Measurements from ENCODE around the gene MANF. TPM values are rescaled to one million over a fixed set of nuclear protein-coding genes. Genes with fewer than 3 reads are reported as not detected.

MANF gene
- total RNA-seq, 1 donor from 2014 or later: 130 TPM

DNA sequence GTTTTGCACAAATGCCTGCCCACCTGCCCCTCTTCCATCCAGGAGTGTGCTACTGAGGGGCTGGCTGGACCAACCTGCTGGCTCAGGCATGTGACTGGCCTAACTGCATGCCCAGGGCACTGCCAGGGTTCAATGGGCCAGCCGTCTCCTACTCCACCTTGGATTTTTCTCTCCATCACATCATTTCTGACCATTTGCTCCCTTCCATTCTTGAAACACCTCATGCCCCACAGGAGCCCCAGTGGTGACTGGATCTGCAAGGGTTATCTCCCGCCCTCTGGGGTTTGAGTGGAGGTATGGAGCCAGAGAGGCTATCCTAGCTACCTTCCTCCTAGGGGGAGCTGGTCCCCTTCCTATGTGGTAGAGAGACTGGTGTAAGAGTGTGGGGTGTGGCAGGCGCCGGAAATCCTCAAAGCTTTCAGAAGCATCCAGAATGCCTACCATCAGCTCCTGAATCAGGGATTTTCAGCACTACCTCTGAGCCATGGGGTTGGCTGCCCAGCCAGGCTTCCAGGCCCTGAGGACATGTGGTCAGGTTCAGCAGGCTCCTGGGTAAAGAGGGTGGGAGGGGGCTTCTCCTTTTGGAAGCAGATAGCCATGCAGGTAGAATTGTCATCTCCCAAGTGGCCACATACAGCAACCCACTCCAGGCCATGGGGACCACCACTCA, 2.9 kb upstream of the MANF start:
- no peaks in the 10 kb centered on the region for H3K27me3 Mint-ChIP-seq
- DNase-seq (ENCODE audit: low spot score, unreplicated experiment): no peak
- TF ChIP-seq, protein P1, sequence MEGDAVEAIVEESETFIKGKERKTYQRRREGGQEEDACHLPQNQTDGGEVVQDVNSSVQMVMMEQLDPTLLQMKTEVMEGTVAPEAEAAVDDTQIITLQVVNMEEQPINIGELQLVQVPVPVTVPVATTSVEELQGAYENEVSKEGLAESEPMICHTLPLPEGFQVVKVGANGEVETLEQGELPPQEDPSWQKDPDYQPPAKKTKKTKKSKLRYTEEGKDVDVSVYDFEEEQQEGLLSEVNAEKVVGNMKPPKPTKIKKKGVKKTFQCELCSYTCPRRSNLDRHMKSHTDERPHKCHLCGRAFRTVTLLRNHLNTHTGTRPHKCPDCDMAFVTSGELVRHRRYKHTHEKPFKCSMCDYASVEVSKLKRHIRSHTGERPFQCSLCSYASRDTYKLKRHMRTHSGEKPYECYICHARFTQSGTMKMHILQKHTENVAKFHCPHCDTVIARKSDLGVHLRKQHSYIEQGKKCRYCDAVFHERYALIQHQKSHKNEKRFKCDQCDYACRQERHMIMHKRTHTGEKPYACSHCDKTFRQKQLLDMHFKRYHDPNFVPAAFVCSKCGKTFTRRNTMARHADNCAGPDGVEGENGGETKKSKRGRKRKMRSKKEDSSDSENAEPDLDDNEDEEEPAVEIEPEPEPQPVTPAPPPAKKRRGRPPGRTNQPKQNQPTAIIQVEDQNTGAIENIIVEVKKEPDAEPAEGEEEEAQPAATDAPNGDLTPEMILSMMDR (IDR thresholded peaks at IDR 0.05; ENCODE audit: unreplicated experiment): no peak
- H3K36me3 Mint-ChIP-seq (ENCODE audit: insufficient read depth): peaks cover 3% of the 10 kb centered on the region
- no peak overlapping the region for H3K4me3 Mint-ChIP-seq (ENCODE audit: low read depth)
- H3K27ac Mint-ChIP-seq: no peak overlapping the region
- H3K4me1 Mint-ChIP-seq (ENCODE audit: low read depth): peaks cover 19% of the 10 kb centered on the region
- no peaks in the 10 kb centered on the region for H3K9me3 Mint-ChIP-seq (ENCODE audit: low read depth)

DNA sequence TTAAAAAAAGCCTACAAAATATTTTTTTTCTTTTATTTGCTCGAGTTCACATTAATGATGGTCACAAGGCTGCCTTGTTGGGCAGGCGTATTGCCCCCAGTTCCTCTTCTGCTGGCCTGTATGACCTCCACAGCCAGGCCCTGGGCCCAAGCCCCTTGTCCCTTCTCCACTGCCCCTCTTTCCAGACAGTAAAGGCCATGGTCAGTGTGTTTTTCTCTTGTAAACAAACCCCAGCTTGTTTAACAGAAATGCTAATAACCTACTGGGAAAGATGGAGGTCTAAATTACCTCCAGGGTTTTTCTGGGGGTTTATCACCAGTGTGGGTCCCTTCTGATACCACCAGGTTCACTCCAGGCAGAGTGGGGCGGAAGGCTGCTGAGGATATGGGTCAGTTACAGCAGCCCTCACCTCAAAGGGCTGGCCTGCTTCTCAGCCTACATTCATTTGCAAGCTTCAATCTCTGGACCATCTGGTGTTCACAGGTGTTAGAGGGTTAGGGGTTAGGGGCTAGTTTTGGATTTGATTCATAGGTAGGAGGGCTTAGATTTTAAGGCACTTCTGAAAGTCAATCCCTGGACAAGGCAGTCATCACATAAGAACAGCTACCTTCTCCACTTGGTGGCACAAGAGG, 2.0 kb upstream of the MANF start:
- H3K4me1 Mint-ChIP-seq (ENCODE audit: low read depth): peaks cover 26% of the 10 kb centered on the region
- H3K36me3 Mint-ChIP-seq (ENCODE audit: insufficient read depth): peaks cover 7% of the 10 kb centered on the region
- peak overlapping the region; percentile 99 for H3K4me3 Mint-ChIP-seq (ENCODE audit: low read depth)
- H3K27me3 Mint-ChIP-seq: no peaks in the 10 kb centered on the region
- no peak for DNase-seq (ENCODE audit: low spot score, unreplicated experiment)
- peak overlapping the region; percentile 7 for H3K27ac Mint-ChIP-seq
- no peaks in the 10 kb centered on the region for H3K9me3 Mint-ChIP-seq (ENCODE audit: low read depth)
- TF ChIP-seq, protein P1 (IDR thresholded peaks at IDR 0.05; ENCODE audit: unreplicated experiment): no peak

DNA sequence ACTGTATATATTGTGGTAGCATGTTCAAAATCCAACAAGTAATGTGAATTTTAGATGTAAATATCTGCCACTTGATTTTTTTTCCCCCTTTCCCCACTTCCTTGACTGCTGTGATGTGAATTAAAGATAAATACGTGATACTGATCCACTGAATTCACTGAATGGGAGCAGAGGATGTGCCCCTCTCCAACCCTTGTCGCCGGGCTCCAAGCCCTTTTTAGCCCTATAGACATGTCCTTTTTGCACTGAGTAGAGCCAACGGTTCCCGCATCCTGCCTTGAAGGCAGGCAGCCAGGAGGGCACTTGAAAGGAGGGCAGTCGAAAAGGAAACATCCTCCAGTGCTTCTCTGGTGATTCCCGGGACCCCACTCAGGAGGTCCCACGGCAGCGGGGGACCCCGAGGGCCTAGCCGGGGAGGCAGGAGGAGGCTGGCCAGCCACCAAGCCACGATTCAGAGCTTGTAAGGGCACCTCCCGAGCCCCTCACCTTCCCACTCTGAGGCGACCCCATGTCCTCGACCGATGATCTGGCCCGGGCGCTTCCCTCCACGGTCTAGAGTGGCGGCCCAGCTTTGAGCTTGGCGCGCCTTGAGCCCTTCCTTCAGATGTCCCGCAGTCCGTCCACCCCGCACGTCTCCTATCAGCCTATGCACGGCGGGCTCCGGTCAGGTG, 901 bp upstream of the MANF start:
- Mint-ChIP-seq H3K27me3 (no peaks in the 10 kb centered on the region), H3K36me3 (ENCODE audit: insufficient read depth) (peaks cover 13% of the 10 kb centered on the region), H3K27ac (peak overlapping the region; percentile 100), H3K9me3 (ENCODE audit: low read depth) (no peaks in the 10 kb centered on the region), H3K4me1 (ENCODE audit: low read depth) (peaks cover 33% of the 10 kb centered on the region), H3K4me3 (ENCODE audit: low read depth) (peak overlapping the region; percentile 99)
- TF ChIP-seq, protein P1 (IDR thresholded peaks at IDR 0.05; ENCODE audit: unreplicated experiment): no peak
- peak; percentile 24 for DNase-seq (ENCODE audit: low spot score, unreplicated experiment)

DNA sequence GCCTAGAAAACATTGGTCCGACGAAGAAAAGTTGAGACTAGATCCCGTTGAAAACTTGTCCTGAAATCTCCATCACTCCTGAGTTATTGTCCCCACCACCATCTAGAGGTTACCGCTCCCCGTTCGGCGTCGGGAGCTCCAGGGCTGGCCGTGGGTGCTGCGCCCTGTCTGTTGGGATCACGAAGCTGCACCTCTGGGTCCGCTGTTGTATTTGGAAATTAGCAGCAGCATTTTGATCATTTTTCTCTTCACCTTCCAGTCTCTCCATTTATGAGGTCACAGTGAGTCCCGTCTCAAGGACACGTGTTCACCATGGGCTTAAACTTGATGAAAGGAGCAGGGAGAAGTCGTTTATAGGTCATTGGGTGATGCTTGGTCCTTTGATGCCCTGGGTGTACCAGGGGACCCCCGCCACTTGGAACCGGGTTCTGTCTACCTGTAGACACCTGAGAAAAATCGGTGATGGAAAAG, 565 bp downstream of the MANF start:
- no peak for DNase-seq (ENCODE audit: low spot score, unreplicated experiment)
- H3K4me1 Mint-ChIP-seq (ENCODE audit: low read depth): peaks cover 38% of the 10 kb centered on the region
- H3K27ac Mint-ChIP-seq: peak overlapping the region; percentile 97

More for the DNA sequence above, 565 bp downstream of the MANF start:
- peak overlapping the region; percentile 99 for H3K4me3 Mint-ChIP-seq (ENCODE audit: low read depth)
- H3K36me3 Mint-ChIP-seq (ENCODE audit: insufficient read depth): peaks cover 15% of the 10 kb centered on the region
- TF ChIP-seq, protein P1 (IDR thresholded peaks at IDR 0.05; ENCODE audit: unreplicated experiment): no peak
- H3K27me3 Mint-ChIP-seq: no peaks in the 10 kb centered on the region
- no peaks in the 10 kb centered on the region for H3K9me3 Mint-ChIP-seq (ENCODE audit: low read depth)

Measured in progenitor cell of endocrine pancreas (in vitro differentiated cells).